ENCODE measurements around the gene RBM14.
"Not testable (repeated sequence)": the region's sequence is repeated elsewhere in the genome, so short reads cannot be mapped to it uniquely, and the experiment has no call there.

The RBM14 gene

GRCh38 chr11:66600219-66600618, 16.2 kb upstream of the RBM14 start:
- no peak for DNase-seq

- DNase-seq, result no peak
Observed at GRCh38 chr11:66600631-66601233, 15.7 kb upstream of the RBM14 start.

GRCh38 chr11:66603072-66603471, 13.4 kb upstream of the RBM14 start:
- DNase-seq, result no peak

DNA sequence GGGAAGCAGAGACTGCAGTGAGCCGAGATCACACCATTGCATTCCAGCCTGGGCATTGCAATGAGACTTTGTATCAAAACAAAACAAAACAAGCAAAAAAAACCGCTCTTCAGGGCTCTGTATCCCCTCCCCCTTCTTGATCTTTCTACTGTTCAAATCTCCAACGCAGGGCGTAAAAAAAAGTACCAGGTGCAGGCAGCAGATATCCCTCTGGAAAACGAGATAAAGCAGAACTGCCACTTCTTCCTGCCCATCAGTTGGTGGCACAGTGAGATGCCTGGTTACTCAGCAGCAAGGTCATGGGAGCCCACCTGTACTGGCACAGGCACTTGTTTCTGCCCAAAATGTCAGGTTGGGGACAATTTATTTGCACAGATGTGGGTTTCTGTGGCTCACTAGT, 12.3 kb upstream of the RBM14 start:
- DNase-seq, result no peak

DNA sequence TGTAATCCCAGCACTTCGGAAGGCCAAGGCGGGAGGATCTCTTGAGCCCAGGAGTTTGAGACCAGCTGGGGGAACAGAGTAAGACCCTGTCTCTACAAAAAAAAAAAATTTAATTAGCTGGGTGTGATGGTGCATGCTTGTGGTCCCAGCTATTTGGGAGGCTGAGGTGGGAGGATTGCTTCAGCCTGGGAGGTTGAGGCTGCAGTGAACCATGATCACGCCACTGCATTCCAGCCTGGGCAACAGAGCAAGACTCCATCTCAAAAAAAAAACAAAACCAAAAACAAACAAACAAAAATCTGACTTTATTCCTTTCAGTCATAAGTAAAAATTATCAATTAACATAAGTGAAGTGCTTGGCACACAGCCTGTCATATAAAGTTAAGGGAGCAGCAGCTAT, 9.8 kb upstream of the RBM14 start:
- not testable (repeated sequence) for DNase-seq

- peak; percentile 98 for DNase-seq
Observed at GRCh38 chr11:66607126-66607834, 9.2 kb upstream of the RBM14 start.

GRCh38 chr11:66609721-66610617, 6.5 kb upstream of the RBM14 start:
- DNase-seq, result no peak

GRCh38 chr11:66612458-66612857, 4.0 kb upstream of the RBM14 start:
- DNase-seq, result no peak

DNA sequence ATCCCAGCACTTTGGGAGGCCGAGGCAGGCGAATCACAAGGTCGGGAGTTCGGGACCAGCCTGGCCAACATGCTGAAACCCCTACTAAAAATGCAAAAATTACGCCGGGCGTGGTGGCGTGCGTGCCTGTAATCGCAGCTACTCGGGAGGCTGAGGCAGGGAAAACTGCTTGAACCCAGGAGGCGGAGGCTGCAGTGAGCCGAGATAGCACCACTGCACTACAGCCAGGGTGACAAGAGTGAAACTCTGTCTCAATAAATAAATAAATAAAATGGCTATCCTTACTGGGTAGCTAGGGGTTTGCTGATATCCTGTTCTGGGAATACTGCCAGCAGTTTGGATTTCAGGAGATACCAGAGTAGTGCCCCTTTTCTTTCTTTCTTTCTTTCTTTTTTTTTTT, 2.4 kb upstream of the RBM14 start:
- no peak for DNase-seq

DNA sequence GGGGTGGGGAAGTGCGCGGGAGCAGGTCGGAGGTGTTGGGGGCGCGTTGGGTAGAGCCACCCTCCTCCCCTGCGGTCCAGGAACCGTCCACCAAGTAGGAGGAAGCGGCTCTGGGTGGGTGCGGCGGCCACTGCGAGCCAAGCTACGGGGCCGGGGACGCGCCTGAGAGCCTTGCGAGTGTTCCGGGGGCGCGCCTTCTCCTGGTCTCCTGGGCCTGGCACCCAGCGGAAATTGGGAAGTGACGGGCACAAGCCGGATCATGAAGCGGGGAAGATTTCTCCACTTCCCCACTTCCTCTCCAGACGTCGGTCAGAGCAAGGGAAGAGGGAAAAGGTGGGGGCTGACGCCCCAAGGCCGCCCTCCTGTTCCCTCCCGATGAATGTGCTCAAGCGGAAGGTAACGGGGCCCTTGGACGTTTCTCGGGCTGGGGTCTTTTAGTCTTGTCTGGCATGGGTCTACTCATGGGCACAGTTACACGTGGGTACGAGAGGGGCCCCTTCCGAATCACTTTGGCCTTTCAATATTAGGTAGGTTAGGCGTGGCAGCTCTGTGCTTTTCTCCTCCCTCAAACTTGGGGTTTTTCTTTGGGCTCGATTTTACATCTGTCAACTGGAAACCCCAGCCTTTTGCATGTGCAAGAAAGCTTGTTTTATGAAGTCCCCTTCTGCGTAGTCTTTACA, 865 bp downstream of the RBM14 start:
- no peak for DNase-seq

DNA sequence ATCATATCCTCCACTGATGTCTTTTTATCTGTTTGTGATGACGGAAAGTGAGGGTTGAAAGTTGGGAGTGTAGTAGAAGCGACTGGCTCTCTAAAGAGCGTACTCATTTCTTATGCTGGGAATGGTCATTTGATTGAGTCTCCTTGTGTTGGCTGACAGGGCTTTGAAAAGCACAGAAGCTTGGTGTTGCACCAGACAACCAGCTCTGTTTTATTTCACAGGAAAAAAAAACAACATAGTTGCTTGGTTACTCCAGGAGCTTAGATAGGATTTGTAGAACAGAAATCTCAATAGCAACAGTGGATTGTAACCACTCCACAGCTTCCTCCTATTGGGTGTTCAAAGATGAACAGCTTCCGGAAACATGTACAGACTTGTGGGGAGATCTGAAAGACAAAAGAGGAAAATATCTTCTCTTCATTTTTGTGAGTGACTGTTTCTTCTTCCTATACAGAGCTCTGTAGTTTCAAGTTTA, 2.7 kb downstream of the RBM14 start:
- DNase-seq, result no peak

DNA sequence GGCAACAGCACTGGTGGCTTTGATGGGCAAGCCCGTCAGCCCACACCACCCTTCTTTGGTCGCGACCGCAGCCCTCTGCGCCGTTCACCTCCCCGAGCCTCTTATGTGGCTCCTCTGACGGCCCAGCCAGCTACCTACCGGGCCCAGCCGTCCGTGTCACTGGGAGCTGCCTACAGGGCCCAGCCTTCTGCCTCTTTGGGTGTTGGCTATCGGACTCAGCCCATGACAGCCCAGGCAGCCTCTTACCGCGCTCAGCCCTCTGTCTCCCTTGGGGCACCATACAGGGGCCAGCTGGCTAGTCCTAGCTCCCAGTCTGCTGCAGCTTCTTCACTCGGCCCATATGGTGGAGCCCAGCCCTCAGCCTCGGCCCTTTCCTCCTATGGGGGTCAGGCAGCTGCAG, 8.0 kb downstream of the RBM14 start:
- no peak for DNase-seq

GRCh38 chr11:66625041-66625751, 8.8 kb downstream of the RBM14 start:
- no peak for DNase-seq

- DNase-seq, result no peak
Observed at GRCh38 chr11:66625752-66626149, 9.3 kb downstream of the RBM14 start.

GRCh38 chr11:66626382-66626781, 10.0 kb downstream of the RBM14 start:
- DNase-seq, result no peak

DNA sequence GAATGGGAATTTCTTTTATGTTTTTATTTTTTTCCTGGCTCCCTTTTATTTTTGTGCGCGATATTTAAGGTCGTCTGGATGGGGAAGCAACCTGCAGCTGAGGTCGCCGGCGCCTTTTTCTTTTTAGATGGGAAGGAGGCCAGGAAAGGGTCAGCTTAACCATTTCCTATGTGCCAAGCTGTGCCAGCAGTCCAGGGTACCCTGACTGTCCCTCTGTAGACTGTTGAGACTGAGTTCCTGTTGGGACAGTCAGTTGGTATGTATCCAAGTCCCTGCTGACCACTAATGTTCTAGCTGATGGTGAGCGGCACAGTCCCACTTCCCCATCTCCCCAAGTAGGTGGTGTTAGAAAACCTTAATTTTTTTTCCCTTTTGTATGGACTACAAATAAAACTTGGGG, 10.5 kb downstream of the RBM14 start:
- DNase-seq, result no peak

DNA sequence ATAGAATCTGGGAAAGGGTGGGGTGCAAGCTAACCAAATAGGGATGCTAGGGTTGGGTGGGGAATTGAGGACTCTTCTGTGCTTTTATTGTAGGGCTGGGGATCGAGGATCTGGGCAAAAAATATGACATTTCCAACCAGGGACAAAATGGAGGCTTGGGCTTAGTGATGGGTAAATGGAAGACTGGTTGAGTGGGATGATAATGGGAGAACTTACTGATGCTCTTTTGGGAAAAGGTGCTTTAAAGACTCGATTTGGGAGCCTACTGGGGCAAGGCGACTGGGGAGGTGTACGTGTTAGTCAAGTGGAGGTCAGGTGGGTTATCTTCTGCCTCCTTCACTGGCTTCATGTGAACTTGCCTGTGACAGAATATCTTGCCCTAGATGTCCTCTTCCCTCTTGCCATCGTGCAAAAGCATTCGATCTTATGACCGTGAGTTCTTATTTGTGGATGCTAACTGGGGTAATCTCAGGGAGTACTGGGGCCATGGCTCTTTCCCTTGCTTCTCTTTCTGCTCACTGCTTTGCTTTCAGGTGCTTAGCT, 11.7 kb downstream of the RBM14 start:
- no peak for DNase-seq

DNA sequence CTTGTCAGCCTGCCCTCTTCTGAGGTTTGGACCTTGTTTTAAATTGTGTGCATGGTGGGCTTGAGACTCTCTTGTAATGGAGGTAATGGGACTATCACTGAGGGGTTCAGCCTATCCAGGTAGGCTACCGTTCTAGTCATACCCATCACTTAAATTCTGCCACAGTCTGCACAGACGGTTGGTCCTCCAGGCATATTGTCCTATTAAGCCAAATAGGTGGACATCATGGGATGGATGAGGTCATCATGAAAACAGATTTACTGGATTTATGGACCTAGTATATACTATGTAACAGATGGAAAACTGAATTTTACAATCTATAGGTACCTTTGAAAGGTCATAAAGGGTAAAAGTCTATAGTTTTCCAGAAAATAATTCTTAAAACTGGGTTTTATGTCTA, 12.9 kb downstream of the RBM14 start:
- DNase-seq, result no peak

- DNase-seq, result no peak
Observed at GRCh38 chr11:66631883-66632282, 15.5 kb downstream of the RBM14 start.

DNA sequence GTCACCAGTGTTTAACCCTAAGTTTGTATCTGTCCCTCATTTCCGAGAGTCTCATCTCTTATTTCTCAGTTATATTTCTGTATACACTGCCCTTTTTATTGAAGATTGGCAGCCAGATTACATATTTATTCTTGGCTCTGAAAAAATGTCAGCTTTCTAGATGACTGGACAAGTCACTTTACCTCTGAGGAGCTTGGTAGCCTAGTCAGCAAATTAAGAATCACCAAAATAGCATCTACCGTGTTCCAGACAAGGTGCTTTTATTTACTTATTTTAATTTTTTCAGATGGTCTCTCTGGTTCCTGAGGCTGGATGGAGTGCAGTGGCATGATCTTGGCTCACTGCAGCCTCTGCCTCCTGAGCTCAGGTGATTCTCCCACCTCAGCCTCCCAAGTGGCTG, 16.5 kb downstream of the RBM14 start:
- DNase-seq, result no peak

GRCh38 chr11:66636411-66636810, 20.0 kb downstream of the RBM14 start:
- no peak for DNase-seq

- no peak for DNase-seq
Observed at GRCh38 chr11:66637557-66638176, 21.2 kb downstream of the RBM14 start.
